ENCODE results near the gene CARMIL3. TPM values are rescaled to one million over a fixed set of nuclear protein-coding genes. Genes with fewer than 3 reads are reported as not detected.
A peak's percentile ranks its signal among the peaks of the same experiment; 100 is the strongest.
"Not testable (repeated sequence)": the region's sequence is repeated elsewhere in the genome, so short reads cannot be mapped to it uniquely, and the experiment has no call there.

The CARMIL3 gene
- 1.1 and 1.7 TPM in 2 replicates for total RNA-seq (2014; rRNA removed; shearing (Covaris generic))
- 1.6 and 2.2 TPM in 2 replicates for polyA plus RNA-seq (2014; cell fraction: nucleus; rRNA removed)

GRCh38 chr14:24051789-24052655 lies at the start of gene CARMIL3:
TSS of gene CARMIL3 (plus strand) at chr14:24052009. CDS start at chr14:24052154, 145 bp downstream.
- peak; percentile 46 for DNase-seq (ENCODE audit: extremely low read depth, low read depth)

GRCh38 chr14:24006471-24006816 lies 45.4 kb upstream of the CARMIL3 start:
- not testable (repeated sequence) for DNase-seq (ENCODE audit: extremely low read depth, low read depth)

- DNase-seq (ENCODE audit: extremely low read depth, low read depth), result peak; percentile 14
These were observed 44.8 kb upstream of the CARMIL3 start for GRCh38 chr14:24006817-24007652.

GRCh38 chr14:24011051-24011450 lies 40.8 kb upstream of the CARMIL3 start:
- no peak for DNase-seq (ENCODE audit: extremely low read depth, low read depth)

GRCh38 chr14:24012726-24013273 lies 39.0 kb upstream of the CARMIL3 start:
- not testable (repeated sequence) for DNase-seq (ENCODE audit: extremely low read depth, low read depth)

GRCh38 chr14:24013654-24014514 lies 37.9 kb upstream of the CARMIL3 start:
- DNase-seq (ENCODE audit: extremely low read depth, low read depth), result peak; percentile 33

- not testable (repeated sequence) for DNase-seq (ENCODE audit: extremely low read depth, low read depth)
These were observed 36.1 kb upstream of the CARMIL3 start for GRCh38 chr14:24015745-24016144.

- DNase-seq (ENCODE audit: extremely low read depth, low read depth), result not testable (repeated sequence)
These were observed 32.8 kb upstream of the CARMIL3 start for GRCh38 chr14:24018978-24019377.

GRCh38 chr14:24019944-24020343 lies 31.9 kb upstream of the CARMIL3 start:
- DNase-seq (ENCODE audit: extremely low read depth, low read depth), result not testable (repeated sequence)

GRCh38 chr14:24020520-24020919 lies 31.3 kb upstream of the CARMIL3 start:
- not testable (repeated sequence) for DNase-seq (ENCODE audit: extremely low read depth, low read depth)

- DNase-seq (ENCODE audit: extremely low read depth, low read depth), result not testable (repeated sequence)
These were observed 26.8 kb upstream of the CARMIL3 start for GRCh38 chr14:24024939-24025418.

GRCh38 chr14:24029687-24030086 lies 22.1 kb upstream of the CARMIL3 start:
- not testable (repeated sequence) for DNase-seq (ENCODE audit: extremely low read depth, low read depth)

- not testable (repeated sequence) for DNase-seq (ENCODE audit: extremely low read depth, low read depth)
These were observed 20.5 kb upstream of the CARMIL3 start for GRCh38 chr14:24031331-24031730.

- DNase-seq (ENCODE audit: extremely low read depth, low read depth), result no peak
These were observed 18.9 kb upstream of the CARMIL3 start for GRCh38 chr14:24032727-24033418.

GRCh38 chr14:24035769-24036168 lies 16.0 kb upstream of the CARMIL3 start:
- DNase-seq (ENCODE audit: extremely low read depth, low read depth), result not testable (repeated sequence)

- peak; percentile 59 for DNase-seq (ENCODE audit: extremely low read depth, low read depth)
These were observed 15.4 kb upstream of the CARMIL3 start for GRCh38 chr14:24036169-24036962.

GRCh38 chr14:24036963-24037657 lies 14.7 kb upstream of the CARMIL3 start:
- not testable (repeated sequence) for DNase-seq (ENCODE audit: extremely low read depth, low read depth)

- no peak for DNase-seq (ENCODE audit: extremely low read depth, low read depth)
These were observed 14.2 kb upstream of the CARMIL3 start for GRCh38 chr14:24037658-24038037.

Measured in NCI-H460 (cell line).